Fibroblast of lung (primary cell): Measurements from ENCODE around the gene GJD3.

Experiments
- EZH2 ChIP-seq: IDR thresholded peaks from 2 replicates; pipeline ENCODE4 v1.5.1; 2012; ENCODE audit warnings: low read length, control low read depth, mild to moderate bottlenecking; ENCODE audit errors: missing control alignments
- TF ChIP-seq, protein P1 (sequence below), 2 donors: IDR thresholded peaks in 1 of 2; conservative IDR thresholded peaks in 1 of 2; 1 replicate in 1 of 2; 2 replicates in 1 of 2; pipeline ENCODE4 v1.5.1; 2011 to 2012; ENCODE audit warnings: low read length in 2 of 2, control low read depth in 1 of 2, inconsistent platforms in 1 of 2, low read depth in 1 of 2, mild to moderate bottlenecking in 1 of 2

DNA sequence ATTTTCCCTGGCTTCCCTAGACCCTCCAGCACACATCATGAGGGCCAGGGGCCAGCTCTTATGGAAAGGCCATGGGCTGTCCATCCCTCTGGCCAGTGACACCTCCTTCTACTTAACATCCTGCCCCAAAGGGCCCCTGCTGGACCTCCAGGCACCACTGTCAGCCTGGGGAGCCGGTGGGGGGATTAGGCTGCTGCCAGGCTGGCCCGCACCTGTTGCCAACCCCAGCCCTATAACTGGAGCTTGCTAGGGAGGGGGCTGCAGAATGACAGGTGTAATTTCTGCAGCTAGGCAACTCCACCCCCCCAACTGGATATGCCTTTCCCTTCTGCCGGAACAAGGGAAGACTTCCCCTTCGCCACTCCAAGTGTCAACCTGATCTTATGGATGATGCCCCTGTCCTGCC is 43.0 kb downstream of the GJD3 start:
- TF ChIP-seq, protein P1, sequence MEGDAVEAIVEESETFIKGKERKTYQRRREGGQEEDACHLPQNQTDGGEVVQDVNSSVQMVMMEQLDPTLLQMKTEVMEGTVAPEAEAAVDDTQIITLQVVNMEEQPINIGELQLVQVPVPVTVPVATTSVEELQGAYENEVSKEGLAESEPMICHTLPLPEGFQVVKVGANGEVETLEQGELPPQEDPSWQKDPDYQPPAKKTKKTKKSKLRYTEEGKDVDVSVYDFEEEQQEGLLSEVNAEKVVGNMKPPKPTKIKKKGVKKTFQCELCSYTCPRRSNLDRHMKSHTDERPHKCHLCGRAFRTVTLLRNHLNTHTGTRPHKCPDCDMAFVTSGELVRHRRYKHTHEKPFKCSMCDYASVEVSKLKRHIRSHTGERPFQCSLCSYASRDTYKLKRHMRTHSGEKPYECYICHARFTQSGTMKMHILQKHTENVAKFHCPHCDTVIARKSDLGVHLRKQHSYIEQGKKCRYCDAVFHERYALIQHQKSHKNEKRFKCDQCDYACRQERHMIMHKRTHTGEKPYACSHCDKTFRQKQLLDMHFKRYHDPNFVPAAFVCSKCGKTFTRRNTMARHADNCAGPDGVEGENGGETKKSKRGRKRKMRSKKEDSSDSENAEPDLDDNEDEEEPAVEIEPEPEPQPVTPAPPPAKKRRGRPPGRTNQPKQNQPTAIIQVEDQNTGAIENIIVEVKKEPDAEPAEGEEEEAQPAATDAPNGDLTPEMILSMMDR (conservative IDR thresholded peaks at IDR 0.05 in 1 of 2, IDR thresholded peaks at IDR 0.05 in 1 of 2; ENCODE audit: low read depth in 1 of 2, low read length in 2 of 2), result no peak
- TF ChIP-seq EZH2, result no peak
